CD14-positive monocyte (primary cell): ENCODE measurements around the gene FADS1. TPM values are rescaled to one million over a fixed set of nuclear protein-coding genes. Genes with fewer than 3 reads are reported as not detected.

Source experiments
- DNase-seq, 3 donors: peaks; one replicate each; pipeline ENCODE4 v3.0.0-alpha.2; 2011 to 2022
- H2AFZ ChIP-seq: 2 replicates; pipeline ENCODE4 v1.6.0; 2012; ENCODE audit warnings: mild to moderate bottlenecking, low read depth, low read length, inconsistent platforms; ENCODE audit not compliant: insufficient read depth, poor library complexity, severe bottlenecking
- H3K27ac ChIP-seq, 2 donors: 1 replicate in 1 of 2; 2 replicates in 1 of 2; pipeline ENCODE4 v1.5.1; 2012 to 2013; ENCODE audit warnings: low read length in 2 of 2, control low read depth in 1 of 2, inconsistent platforms in 1 of 2, low read depth in 1 of 2, mild to moderate bottlenecking in 1 of 2
- H3K27me3 ChIP-seq, 2 donors: one replicate each; pipeline versions ENCODE4 v1.6.0 to v1.6.1; 2011 to 2013; ENCODE audit warnings: low read length in 2 of 2; ENCODE audit not compliant: control insufficient read depth in 2 of 2, insufficient read depth in 2 of 2
- H3K36me3 ChIP-seq, 2 donors: replicated peaks in 1 of 2; 1 replicate in 1 of 2; 2 replicates in 1 of 2; pipeline versions ENCODE4 v1.5.1 to v1.6.1; 2012 to 2013; ENCODE audit warnings: low read length in 2 of 2, control low read depth in 1 of 2, inconsistent platforms in 1 of 2, mild to moderate bottlenecking in 1 of 2; ENCODE audit not compliant: insufficient read depth in 2 of 2, control insufficient read depth in 1 of 2
- H3K4me1 ChIP-seq, 2 donors: 1 replicate in 1 of 2; 2 replicates in 1 of 2; pipeline versions ENCODE4 v1.5.1 to v1.6.1; 2012 to 2013; ENCODE audit warnings: low read length in 2 of 2, control low read depth in 1 of 2, inconsistent platforms in 1 of 2, mild to moderate bottlenecking in 1 of 2, moderate library complexity in 1 of 2; ENCODE audit not compliant: insufficient read depth in 2 of 2, control insufficient read depth in 1 of 2
- H3K4me2 ChIP-seq: replicated peaks from 2 replicates; pipeline ENCODE3; 2012; ENCODE audit warnings: low read length, moderate library complexity, mild to moderate bottlenecking; ENCODE audit not compliant: poor library complexity, severe bottlenecking; ENCODE audit errors: extremely low read depth
- H3K4me3 ChIP-seq, 3 experiments: fragments of 200-600 bp in 1 of 3; sonication (generic) in 1 of 3; replicated peaks in 1 of 3; 1 replicate in 2 of 3; 2 replicates in 1 of 3; pipeline ENCODE4 v1.5.1; 2011 to 2013; ENCODE audit warnings: low read length in 3 of 3, mild to moderate bottlenecking in 3 of 3, control low read depth in 2 of 3, low read depth in 2 of 3, inconsistent platforms in 1 of 3, moderate library complexity in 1 of 3
- H3K79me2 ChIP-seq: 2 replicates; pipeline ENCODE4 v1.6.0; 2012; ENCODE audit warnings: mild to moderate bottlenecking, control low read depth, inconsistent platforms, low read length, moderate library complexity; ENCODE audit not compliant: insufficient read depth
- H3K9ac ChIP-seq: 2 replicates; pipeline ENCODE4 v1.6.0; 2017; ENCODE audit warnings: low read length, mild to moderate bottlenecking; ENCODE audit not compliant: insufficient read depth, poor library complexity, severe bottlenecking
- H3K9me3 ChIP-seq, 2 donors: replicated peaks in 1 of 2; 1 replicate in 1 of 2; 2 replicates in 1 of 2; pipeline versions ENCODE4 v1.5.1 to v1.6.1; 2012 to 2013; ENCODE audit warnings: low read length in 2 of 2, control low read depth in 1 of 2; ENCODE audit not compliant: control insufficient read depth in 1 of 2, insufficient read depth in 1 of 2
- H4K20me1 ChIP-seq: 2 replicates; pipeline ENCODE4 v1.6.0; 2012; ENCODE audit warnings: mild to moderate bottlenecking, low read length, control low read depth, moderate library complexity; ENCODE audit not compliant: insufficient read depth
- H3K27ac Mint-ChIP-seq, 7 donors: one replicate each; pipeline ENCODE4 v1.8.0; 2020; ENCODE audit warnings: mild to moderate bottlenecking in 7 of 7, mixed read lengths in 7 of 7, moderate library complexity in 6 of 7, inconsistent platforms in 2 of 7
- H3K27me3 Mint-ChIP-seq, 3 donors: one replicate each; pipeline ENCODE4 v1.8.0; 2021 to 2022; ENCODE audit warnings: low read depth in 3 of 3, mild to moderate bottlenecking in 3 of 3, mixed read lengths in 3 of 3, moderate library complexity in 3 of 3, inconsistent platforms in 1 of 3
- H3K36me3 Mint-ChIP-seq, 2 donors: one replicate each; pipeline ENCODE4 v1.8.0; 2020; ENCODE audit warnings: mixed read lengths in 2 of 2, inconsistent platforms in 1 of 2, mild to moderate bottlenecking in 1 of 2
- H3K4me1 Mint-ChIP-seq: one replicate; pipeline ENCODE4 v1.8.0; 2020; ENCODE audit warnings: mild to moderate bottlenecking, mixed read lengths
- H3K4me3 Mint-ChIP-seq, 2 donors: one replicate each; pipeline ENCODE4 v1.8.0; 2020; ENCODE audit warnings: mild to moderate bottlenecking in 2 of 2, mixed read lengths in 2 of 2, moderate library complexity in 1 of 2
- H3K9me3 Mint-ChIP-seq, 7 donors: one replicate each; pipeline ENCODE4 v1.8.0; 2020 to 2022; ENCODE audit warnings: mixed read lengths in 7 of 7, mild to moderate bottlenecking in 6 of 7, moderate library complexity in 6 of 7, inconsistent platforms in 2 of 7
- WGBS: methylation state at CpG from one replicate; pipeline ENCODE4 v1.1.5; 2013; ENCODE audit warnings: missing lambda C conversion rate; ENCODE audit not compliant: insufficient coverage; 5-methylcytosine and 5-hydroxymethylcytosine counted together
- intact Hi-C, 2 donors: fragments of 100-400 bp; cut with micrococcal nuclease; formaldehyde crosslinking; loops; one replicate each; pipeline versions ENCODE4 v1.15.0 to v1.15.1; 2023
- polyA plus RNA-seq, 3 donors: library from polyadenylated mRNA; depleted of rRNA in 1 of 3; unstranded in 2 of 3; stranded (reverse) in 1 of 3; fragments of 300-500 nt in 2 of 3; fragments of >200 nt in 1 of 3; fragmentation: Illumina TruSeq in 2 of 3; gene quantifications; 1 replicate in 2 of 3; 2 replicates in 1 of 3; pipeline ENCODE4 v1.2.3, GENCODE V29; 2012 to 2021
- TF ChIP-seq, protein P1 (sequence below): fragments of 200-600 bp; IDR thresholded peaks from one replicate; pipeline ENCODE4 v1.8.0; 2022; ENCODE audit warnings: antibody characterized with exemption, mild to moderate bottlenecking

FADS1 gene
- polyA plus RNA-seq, 3 donors: 10.6 to 31.8 (median 29.2) TPM

DNA sequence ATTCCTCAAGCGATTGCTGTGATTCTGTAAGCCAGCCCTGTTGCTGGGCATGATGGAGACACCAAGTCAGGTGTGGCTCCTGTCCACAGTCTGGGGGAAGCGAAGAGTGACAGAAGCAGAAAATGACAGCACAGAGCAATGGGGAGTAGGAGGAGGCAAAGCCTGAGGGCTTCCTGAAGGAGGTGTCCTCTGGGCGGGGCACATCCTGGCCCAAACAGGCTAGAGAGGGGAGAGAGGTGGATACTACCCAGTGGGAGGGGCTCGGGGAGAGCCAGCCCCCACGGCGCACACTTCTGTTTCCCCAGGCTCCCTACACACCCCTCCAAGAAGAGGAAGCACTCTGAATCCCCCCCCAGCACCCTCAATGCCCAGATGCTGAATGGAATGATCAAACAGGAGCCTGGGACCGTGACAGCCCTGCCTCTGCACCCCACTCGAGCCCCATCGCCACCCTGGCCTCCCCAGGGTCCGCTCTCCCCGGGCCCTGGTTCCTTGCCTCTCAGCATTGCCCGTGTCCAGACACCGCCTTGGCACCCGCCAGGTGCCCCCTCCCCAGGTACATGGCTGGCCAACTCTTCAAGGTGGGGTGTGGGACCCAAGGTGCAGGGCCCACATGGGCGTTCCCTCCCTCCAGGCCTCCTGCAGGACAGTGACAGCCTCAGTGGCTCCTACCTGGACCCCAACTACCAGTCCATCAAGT lies 45.5 kb downstream of the FADS1 start:
- no peak overlapping the region for H3K4me3 Mint-ChIP-seq
- H3K27ac Mint-ChIP-seq: peak overlapping the region in 1 of 7 donors; percentile 15
- peaks cover 16% of the 10 kb centered on the region for H3K4me1 Mint-ChIP-seq
- H3K4me1 ChIP-seq: peaks cover 14% of the 10 kb centered on the region in 2 donors
- peaks cover 3 to 7% (median 6%) of the 10 kb centered on the region in 3 donors for H3K27me3 Mint-ChIP-seq
- no peak overlapping the region for H3K27ac ChIP-seq
- no peak overlapping the region for H3K4me3 ChIP-seq
- H2AFZ ChIP-seq: peak overlapping the region; percentile 29
- 95% methylated on average over 10 of the region's 15 CpGs for WGBS
- TF ChIP-seq, protein P1, sequence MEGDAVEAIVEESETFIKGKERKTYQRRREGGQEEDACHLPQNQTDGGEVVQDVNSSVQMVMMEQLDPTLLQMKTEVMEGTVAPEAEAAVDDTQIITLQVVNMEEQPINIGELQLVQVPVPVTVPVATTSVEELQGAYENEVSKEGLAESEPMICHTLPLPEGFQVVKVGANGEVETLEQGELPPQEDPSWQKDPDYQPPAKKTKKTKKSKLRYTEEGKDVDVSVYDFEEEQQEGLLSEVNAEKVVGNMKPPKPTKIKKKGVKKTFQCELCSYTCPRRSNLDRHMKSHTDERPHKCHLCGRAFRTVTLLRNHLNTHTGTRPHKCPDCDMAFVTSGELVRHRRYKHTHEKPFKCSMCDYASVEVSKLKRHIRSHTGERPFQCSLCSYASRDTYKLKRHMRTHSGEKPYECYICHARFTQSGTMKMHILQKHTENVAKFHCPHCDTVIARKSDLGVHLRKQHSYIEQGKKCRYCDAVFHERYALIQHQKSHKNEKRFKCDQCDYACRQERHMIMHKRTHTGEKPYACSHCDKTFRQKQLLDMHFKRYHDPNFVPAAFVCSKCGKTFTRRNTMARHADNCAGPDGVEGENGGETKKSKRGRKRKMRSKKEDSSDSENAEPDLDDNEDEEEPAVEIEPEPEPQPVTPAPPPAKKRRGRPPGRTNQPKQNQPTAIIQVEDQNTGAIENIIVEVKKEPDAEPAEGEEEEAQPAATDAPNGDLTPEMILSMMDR: no peak
- no peaks in the 10 kb centered on the region for H3K79me2 ChIP-seq
- no peaks in the 10 kb centered on the region for H3K36me3 Mint-ChIP-seq
- H3K36me3 ChIP-seq: no peaks in the 10 kb centered on the region
- no peaks in the 10 kb centered on the region for H3K9me3 Mint-ChIP-seq
- no peak overlapping the region for H3K4me2 ChIP-seq
- no peaks in the 10 kb centered on the region for H4K20me1 ChIP-seq
- H3K27me3 ChIP-seq: no peaks in the 10 kb centered on the region
- H3K9ac ChIP-seq: no peak overlapping the region
- no peak for DNase-seq
- intact Hi-C loops: no loop called here
- H3K9me3 ChIP-seq: no peaks in the 10 kb centered on the region

DNA sequence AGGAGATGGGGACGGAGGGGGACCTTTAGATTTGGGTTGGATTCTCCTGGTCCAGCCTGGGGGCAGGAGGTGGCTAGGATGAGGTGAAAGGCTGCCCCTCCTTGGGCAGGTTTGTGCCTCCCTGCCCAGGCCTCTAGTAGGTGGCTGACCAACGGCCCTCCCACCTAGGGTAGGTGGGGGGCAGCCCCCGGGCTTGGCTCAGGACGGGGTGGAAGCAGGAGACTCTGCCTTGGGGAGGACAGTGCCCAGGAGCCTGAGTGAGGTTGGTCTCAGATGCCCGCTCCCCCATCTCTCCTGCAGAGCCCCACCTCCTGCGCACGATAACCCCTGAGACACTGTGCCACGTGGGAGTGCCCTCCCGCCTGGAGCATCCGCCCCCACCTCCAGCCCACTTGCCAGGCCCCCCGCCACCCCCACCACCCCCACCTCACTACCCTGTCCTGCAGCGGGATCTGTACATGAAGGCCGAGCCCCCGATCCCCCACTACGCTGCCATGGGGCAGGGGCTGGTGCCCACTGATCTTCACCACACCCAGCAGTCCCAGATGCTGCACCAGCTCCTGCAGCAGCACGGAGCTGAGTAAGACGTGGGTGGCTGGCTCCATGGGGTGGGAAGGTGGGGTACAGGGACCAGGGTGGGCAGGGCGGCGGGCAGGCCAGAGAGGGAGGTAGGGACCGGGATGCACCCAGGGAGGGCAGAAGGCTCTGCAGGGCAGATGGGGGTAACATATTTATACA lies 46.7 kb downstream of the FADS1 start:
- Histone ChIP-seq H3K27me3 (no peaks in the 10 kb centered on the region), H3K9me3 (no peaks in the 10 kb centered on the region), H3K79me2 (no peaks in the 10 kb centered on the region), H3K4me1 (peaks cover 14% of the 10 kb centered on the region in 2 donors), H2AFZ (no peak overlapping the region), H3K4me2 (no peak overlapping the region), H3K27ac (no peak overlapping the region), H3K4me3 (no peak overlapping the region), H4K20me1 (no peaks in the 10 kb centered on the region), H3K9ac (no peak overlapping the region), H3K36me3 (no peaks in the 10 kb centered on the region)
- intact Hi-C loops: no loop called here
- TF ChIP-seq, protein P1: no peak
- Mint-ChIP-seq H3K9me3 (no peaks in the 10 kb centered on the region), H3K27ac (no peak overlapping the region), H3K4me1 (peaks cover 16% of the 10 kb centered on the region), H3K27me3 (peaks cover 0 to 4% (median 2%) of the 10 kb centered on the region in 3 donors), H3K4me3 (no peak overlapping the region), H3K36me3 (no peaks in the 10 kb centered on the region)
- 100% methylated on average over 3 of the region's 20 CpGs for WGBS
- no peak for DNase-seq
